A549 (cell line): ENCODE measurements around the gene LITAFD. TPM values are rescaled to one million over a fixed set of nuclear protein-coding genes. Genes with fewer than 3 reads are reported as not detected.

ENCODE experiments used
- ATAC-seq, 2 experiments: fragments of 200-7000 bp in 1 of 2; fragments of >200 bp in 1 of 2; cut with Nextera tagmentation in 1 of 2; cut with Tn5 transposase in 1 of 2; 3 replicates each; pipeline versions ENCODE4 v1.8.0 to v1.9.1; 2018 to 2020; ENCODE audit warnings: mild to moderate bottlenecking in 1 of 2, moderate library complexity in 1 of 2
- CTCF ChIA-PET: fragments of 300-600 bp; sonication (Branson Sonifier 250); formaldehyde crosslinking; extraction: SDS; loops from one replicate; lab custom pipeline; 2021; ENCODE audit warnings: antibody characterized with exemption, inconsistent platforms; lab: Yijun Ruan, JAX
- POLR2A ChIA-PET: fragments of 350-600 bp; formaldehyde crosslinking; extraction: SDS; loops from one replicate; lab custom pipeline; 2021; ENCODE audit warnings: antibody characterized with exemption, inconsistent platforms; lab: Yijun Ruan, JAX
- DNase-seq, 2 experiments: peaks; one replicate each; pipeline versions ENCODE4 v3.0.0 to v3.0.0-alpha.2; 2011 to 2016; ENCODE audit warnings: low read depth in 1 of 2, low spot score in 1 of 2
- FAIRE-seq: peaks from 2 replicates; lab custom pipeline; 2011; peaks lifted over from hg19 to GRCh38; lab: Jason Lieb, UNC
- H3K27ac ChIP-seq, 2 experiments: fragments of >200 bp; sonication (Bioruptor Twin); formaldehyde crosslinking; 3 replicates each; pipeline ENCODE4 v1.5.1; 2016 to 2017
- H3K4me1 ChIP-seq: fragments of >200 bp; sonication (Bioruptor Twin); formaldehyde crosslinking; 3 replicates; pipeline ENCODE4 v1.6.1; 2016
- H3K4me2 ChIP-seq: fragments of >200 bp; sonication (Bioruptor Twin); formaldehyde crosslinking; 3 replicates; pipeline ENCODE4 v1.6.1; 2016
- H3K4me3 ChIP-seq: fragments of >200 bp; sonication (Bioruptor Twin); formaldehyde crosslinking; 3 replicates; pipeline ENCODE4 v1.5.1; 2016
- H3K9me3 ChIP-seq: fragments of >200 bp; sonication (Bioruptor Twin); formaldehyde crosslinking; 3 replicates; pipeline ENCODE4 v1.6.1; 2016
- CEBPB ChIP-seq, 2 experiments: fragments of >200 bp in 1 of 2; sonication (Bioruptor Twin) in 1 of 2; formaldehyde crosslinking in 1 of 2; IDR thresholded peaks; 2 replicates each; pipeline ENCODE4 v1.6.1; 2012 to 2016
- CHD2 ChIP-seq: fragments of 150-350 bp; IDR thresholded peaks from 2 replicates; pipeline ENCODE4 v1.6.1; 2014; ENCODE audit warnings: low read length; ENCODE audit not compliant: partially characterized antibody
- E2F6 ChIP-seq: IDR thresholded peaks from 2 replicates; pipeline ENCODE4 v1.6.1; 2012; ENCODE audit warnings: low read depth, borderline replicate concordance
- ELK1 ChIP-seq: fragments of 150-350 bp; IDR thresholded peaks from 2 replicates; pipeline ENCODE4 v1.6.1; 2014; ENCODE audit warnings: low read depth, mild to moderate bottlenecking, low read length
- ESRRA ChIP-seq: fragments of 150-350 bp; IDR thresholded peaks from 2 replicates; pipeline ENCODE4 v1.6.1; 2014; ENCODE audit warnings: mild to moderate bottlenecking, low read length, borderline replicate concordance
- FOSB ChIP-seq: fragments of 250-450 bp; sonication (Bioruptor Pico); IDR thresholded peaks from 2 replicates; pipeline ENCODE4 v1.5.0; 2020; ENCODE audit warnings: mild to moderate bottlenecking, moderate library complexity
- FOSL2 ChIP-seq, 2 experiments: fragments of 450-650 bp in 1 of 2; fragments of >200 bp in 1 of 2; sonication (Bioruptor Twin) in 1 of 2; formaldehyde crosslinking; IDR thresholded peaks; 2 replicates each; pipeline versions ENCODE4 v1.5.0 to v1.6.1; 2016 to 2020; ENCODE audit warnings: mild to moderate bottlenecking in 1 of 2, moderate library complexity in 1 of 2
- FOXS1 ChIP-seq: fragments of 250-450 bp; sonication (Bioruptor Pico); IDR thresholded peaks from 2 replicates; pipeline ENCODE4 v1.5.0; 2020; ENCODE audit warnings: mild to moderate bottlenecking, moderate library complexity
- GATA3 ChIP-seq: IDR thresholded peaks from 2 replicates; pipeline ENCODE4 v1.6.1; 2012; ENCODE audit warnings: borderline replicate concordance
- HDAC2 ChIP-seq: fragments of 200-600 bp; sonication (generic); IDR thresholded peaks from 2 replicates; pipeline ENCODE4 v1.6.1; 2016
- HOXB5 ChIP-seq: fragments of 250-450 bp; sonication (Bioruptor Pico); IDR thresholded peaks from 2 replicates; pipeline ENCODE4 v1.5.0; 2020; ENCODE audit warnings: mild to moderate bottlenecking, moderate library complexity
- JUN ChIP-seq, 2 experiments: fragments of >200 bp; sonication (Bioruptor Twin); formaldehyde crosslinking; IDR thresholded peaks; 2 replicates in 1 of 2; 3 replicates in 1 of 2; pipeline ENCODE4 v1.6.1; 2016 to 2017
- KDM1A ChIP-seq: fragments of 200-600 bp; sonication (generic); IDR thresholded peaks from 2 replicates; pipeline ENCODE4 v1.6.1; 2016; ENCODE audit warnings: low read depth, mild to moderate bottlenecking
- MAX ChIP-seq: IDR thresholded peaks from 2 replicates; pipeline ENCODE4 v1.6.1; 2012
- MYC ChIP-seq: IDR thresholded peaks from 2 replicates; pipeline ENCODE4 v1.6.1; 2012; ENCODE audit warnings: mild to moderate bottlenecking, inconsistent platforms, low read length, improper control_type of control experiment, borderline replicate concordance
- NFE2L2 ChIP-seq: fragments of 150-350 bp; conservative IDR thresholded peaks from 2 replicates; pipeline ENCODE4 v1.6.1; 2014; ENCODE audit warnings: low read length
- NPAS2 ChIP-seq: fragments of 250-450 bp; sonication (Bioruptor Pico); IDR thresholded peaks from 2 replicates; pipeline ENCODE4 v1.8.0; 2022; ENCODE audit warnings: mild to moderate bottlenecking, moderate library complexity, borderline replicate concordance
- PBX3 ChIP-seq: IDR thresholded peaks from 2 replicates; pipeline ENCODE4 v1.6.1; 2012
- PHF8 ChIP-seq: fragments of 200-600 bp; sonication (generic); IDR thresholded peaks from 2 replicates; pipeline ENCODE4 v1.6.1; 2016; ENCODE audit warnings: low read depth, mild to moderate bottlenecking, antibody characterized with exemption, moderate library complexity, borderline replicate concordance
- POLR2A ChIP-seq: IDR thresholded peaks from 2 replicates; pipeline ENCODE4 v1.6.1; 2012; ENCODE audit warnings: mild to moderate bottlenecking, low read length
- RAD21 ChIP-seq, 2 experiments: fragments of >200 bp in 1 of 2; sonication (Bioruptor Twin) in 1 of 2; formaldehyde crosslinking in 1 of 2; IDR thresholded peaks in 1 of 2; conservative IDR thresholded peaks in 1 of 2; 2 replicates in 1 of 2; 3 replicates in 1 of 2; pipeline ENCODE4 v1.6.1; 2012 to 2018; ENCODE audit warnings: inconsistent platforms in 1 of 2
- RARB ChIP-seq: fragments of 250-450 bp; sonication (Bioruptor Pico); IDR thresholded peaks from 2 replicates; pipeline ENCODE4 v1.8.0; 2021; ENCODE audit warnings: mild to moderate bottlenecking, moderate library complexity
- RCOR1 ChIP-seq: fragments of 150-350 bp; IDR thresholded peaks from 2 replicates; pipeline ENCODE4 v1.6.1; 2014; ENCODE audit warnings: antibody characterized with exemption, low read length, low read depth
- SMC3 ChIP-seq: fragments of >200 bp; sonication (Bioruptor Twin); formaldehyde crosslinking; IDR thresholded peaks from 3 replicates; pipeline ENCODE4 v1.6.1; 2018; ENCODE audit warnings: inconsistent platforms
- SREBF2 ChIP-seq: fragments of 450-650 bp; IDR thresholded peaks from 2 replicates; pipeline ENCODE4 v1.6.1; 2014; ENCODE audit warnings: mild to moderate bottlenecking, moderate library complexity
- TFCP2L1 ChIP-seq: fragments of 250-450 bp; sonication (Bioruptor Pico); IDR thresholded peaks from 2 replicates; pipeline ENCODE4 v1.5.0; 2021; ENCODE audit warnings: mild to moderate bottlenecking
- TP53 ChIP-seq: fragments of 250-450 bp; sonication (Bioruptor Pico); IDR thresholded peaks from 2 replicates; pipeline ENCODE4 v1.5.0; 2021; ENCODE audit warnings: mild to moderate bottlenecking, moderate library complexity
- ZC3H11A ChIP-seq: fragments of 450-650 bp; IDR thresholded peaks from 2 replicates; pipeline ENCODE4 v1.6.1; 2014; ENCODE audit warnings: antibody characterized with exemption, mild to moderate bottlenecking
- ZFP36 ChIP-seq: fragments of 450-650 bp; IDR thresholded peaks from 2 replicates; pipeline ENCODE4 v1.6.1; 2014; ENCODE audit warnings: borderline replicate concordance; ENCODE audit not compliant: partially characterized antibody
- ZNF302 ChIP-seq: fragments of 250-450 bp; sonication (Bioruptor Pico); IDR thresholded peaks from 2 replicates; pipeline ENCODE4 v1.9.0; 2021; ENCODE audit warnings: inconsistent platforms, mild to moderate bottlenecking, moderate library complexity
- WGBS: methylation state at CpG from one replicate; pipeline ENCODE4 v1.1.6; 2017; ENCODE audit errors: missing lambda C conversion rate; 5-methylcytosine and 5-hydroxymethylcytosine counted together
- polyA plus RNA-seq, 4 experiments: library from polyadenylated mRNA; depleted of rRNA in 3 of 4; stranded (reverse); fragments of >200 nt; fragmentation: RNase III in 1 of 4; extraction: RNeasy Plus Mini Kit Qiagen cat#74134 plus additional on column Dnase treatment in 1 of 4; gene quantifications; 2 replicates in 3 of 4; 3 replicates in 1 of 4; pipeline ENCODE4 v1.2.3, GENCODE V29; 2011 to 2017

The LITAFD gene
- polyA plus RNA-seq, 2 of the 4 experiments (the other 2 are of a cell fraction), result not detected

GRCh38 chr16:8912793-8913192, 30.6 kb downstream of the LITAFD start:
- H3K9me3 ChIP-seq, result no peaks in the 10 kb centered on the region
- DNase-seq (no peak), ATAC-seq (no peak), FAIRE-seq (no peak)
- TF ChIP-seq RAD21 (conservative IDR thresholded peaks at IDR 0.05 in 1 of 2, IDR thresholded peaks at IDR 0.05 in 1 of 2) (no peak), SMC3 (no peak), NPAS2 (CRISPR knock-in tag) (no peak), ESRRA (no peak), ZNF302 (no peak), HOXB5 (CRISPR knock-in tag) (no peak), FOSL2 (IDR thresholded peaks at IDR 0.05) (no peak), FOSL2 (CRISPR knock-in tag; IDR thresholded peaks at IDR 0.05) (no peak), POLR2A (no peak), CHD2 (no peak), FOXS1 (CRISPR knock-in tag) (no peak), E2F6 (no peak), FOSB (CRISPR knock-in tag) (no peak), HDAC2 (no peak), ZFP36 (no peak), RARB (CRISPR knock-in tag) (no peak), ZC3H11A (no peak), MAX (no peak)
- peaks cover 6% of the 10 kb centered on the region; the same call in 1 of the 3 replicates for H3K4me1 ChIP-seq
- POLR2A ChIA-PET, result no interaction called here
- 88% methylated on average over 4 of the region's 4 CpGs for WGBS
- no peak overlapping the region for H3K27ac ChIP-seq
- H3K4me3 ChIP-seq, result no peak overlapping the region
- CTCF ChIA-PET, result no interaction called here
- no peak overlapping the region for H3K4me2 ChIP-seq

- no peak overlapping the region for H3K27ac ChIP-seq
- no peak for DNase-seq
- ChIA-PET CTCF (interaction anchor here (1.3 to 2.3 kb wide), 4 partner anchors 8 to 119 kb away, joined by 4 to 11 read pairs (median 5); no protein-coding TSS in a partner anchor), POLR2A (no interaction called here)
- H3K4me1 ChIP-seq, result peaks cover 2% of the 10 kb centered on the region; the same call in 1 of the 3 replicates
- ATAC-seq, result no peak
- WGBS, result 94% methylated on average over 3 of the region's 3 CpGs
- FAIRE-seq, result no peak
- no peak for TF ChIP-seq CEBPB (IDR thresholded peaks at IDR 0.05)
- TF ChIP-seq JUN (IDR thresholded peaks at IDR 0.05), result no peak
- TF ChIP-seq TP53 (CRISPR knock-in tag), result no peak
- no peak for TF ChIP-seq POLR2A
- no peak for TF ChIP-seq MYC
- TF ChIP-seq GATA3, result no peak
- TF ChIP-seq ELK1, result no peak
- TF ChIP-seq HDAC2, result no peak
- no peak for TF ChIP-seq FOXS1 (CRISPR knock-in tag)
- no peak for TF ChIP-seq RCOR1
- no peak for TF ChIP-seq HOXB5 (CRISPR knock-in tag)
- no peak for TF ChIP-seq NFE2L2
- no peak for TF ChIP-seq KDM1A
- TF ChIP-seq PHF8, result no peak
- TF ChIP-seq PBX3, result no peak
- no peak for TF ChIP-seq TFCP2L1
- TF ChIP-seq SREBF2, result no peak
- no peak for TF ChIP-seq ZC3H11A
- no peak for TF ChIP-seq ZFP36
- H3K9me3 ChIP-seq, result no peaks in the 10 kb centered on the region
- no peak overlapping the region for H3K4me3 ChIP-seq
- H3K4me2 ChIP-seq, result no peak overlapping the region
Measured at GRCh38 chr16:8914098-8914497, 31.9 kb downstream of the LITAFD start.
